Limb (tissue), 2 donors: Measurements from ENCODE around the gene CBL.
"Not testable (repeated sequence)": the region's sequence is repeated elsewhere in the genome, so short reads cannot be mapped to it uniquely, and the experiment has no call there.

Source experiments
- DNase-seq, 2 donors: peaks; one replicate each; pipeline ENCODE4 v3.0.0-alpha.2; 2016; ENCODE audit errors: extremely low spot score in 2 of 2

The CBL gene

DNA sequence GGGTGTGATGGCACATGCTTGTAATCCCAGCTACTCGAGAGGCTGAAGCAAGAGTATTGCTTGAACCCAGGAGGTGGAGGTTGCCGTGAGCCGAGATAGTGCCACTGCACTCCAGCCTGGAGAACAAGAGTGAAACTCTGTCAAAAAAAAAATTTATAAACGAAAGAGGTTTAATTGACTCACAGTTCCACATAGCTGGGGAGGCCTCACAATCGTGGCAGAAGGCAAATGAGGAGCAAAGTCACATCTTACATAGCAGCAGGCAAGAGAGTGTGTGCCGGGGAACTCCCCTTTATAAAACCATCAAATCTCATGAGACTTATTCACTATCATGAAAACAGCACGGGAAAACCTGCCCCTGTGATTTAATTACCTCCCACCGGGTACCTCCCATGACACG is 21.7 kb upstream of the CBL start:
- DNase-seq, result not testable (repeated sequence)

DNA sequence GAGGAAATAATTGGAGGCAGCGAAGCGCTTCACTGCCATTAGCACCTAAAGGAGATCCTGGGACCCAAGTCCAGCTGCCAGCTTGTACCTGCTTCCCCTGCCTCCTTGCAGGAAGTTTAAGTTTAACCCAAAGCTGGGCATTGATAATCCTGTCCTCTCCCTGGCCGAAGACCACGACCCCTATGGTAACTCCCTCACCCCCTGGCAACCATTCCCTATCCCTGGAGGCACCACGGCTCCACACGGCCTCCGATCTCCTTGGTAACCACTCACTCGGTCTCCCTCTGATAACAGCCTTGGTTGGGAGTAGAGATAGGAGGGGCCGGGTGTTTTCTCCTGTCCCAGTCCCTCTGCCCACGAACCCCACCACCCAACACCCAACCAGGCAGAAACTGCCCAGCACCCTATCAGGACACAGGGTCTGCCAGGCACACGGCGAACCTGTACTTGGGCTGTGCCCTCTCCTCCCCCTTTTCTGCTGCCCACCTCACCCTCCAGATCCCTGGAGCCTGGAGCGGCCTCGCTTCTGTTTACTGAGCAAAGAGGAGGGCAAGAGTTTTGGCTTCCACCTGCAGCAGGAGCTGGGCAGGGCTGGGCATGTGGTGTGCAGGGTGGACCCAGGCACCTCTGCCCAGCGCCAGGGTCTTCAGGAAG is 20.0 kb upstream of the CBL start:
- DNase-seq, result no peak

DNA sequence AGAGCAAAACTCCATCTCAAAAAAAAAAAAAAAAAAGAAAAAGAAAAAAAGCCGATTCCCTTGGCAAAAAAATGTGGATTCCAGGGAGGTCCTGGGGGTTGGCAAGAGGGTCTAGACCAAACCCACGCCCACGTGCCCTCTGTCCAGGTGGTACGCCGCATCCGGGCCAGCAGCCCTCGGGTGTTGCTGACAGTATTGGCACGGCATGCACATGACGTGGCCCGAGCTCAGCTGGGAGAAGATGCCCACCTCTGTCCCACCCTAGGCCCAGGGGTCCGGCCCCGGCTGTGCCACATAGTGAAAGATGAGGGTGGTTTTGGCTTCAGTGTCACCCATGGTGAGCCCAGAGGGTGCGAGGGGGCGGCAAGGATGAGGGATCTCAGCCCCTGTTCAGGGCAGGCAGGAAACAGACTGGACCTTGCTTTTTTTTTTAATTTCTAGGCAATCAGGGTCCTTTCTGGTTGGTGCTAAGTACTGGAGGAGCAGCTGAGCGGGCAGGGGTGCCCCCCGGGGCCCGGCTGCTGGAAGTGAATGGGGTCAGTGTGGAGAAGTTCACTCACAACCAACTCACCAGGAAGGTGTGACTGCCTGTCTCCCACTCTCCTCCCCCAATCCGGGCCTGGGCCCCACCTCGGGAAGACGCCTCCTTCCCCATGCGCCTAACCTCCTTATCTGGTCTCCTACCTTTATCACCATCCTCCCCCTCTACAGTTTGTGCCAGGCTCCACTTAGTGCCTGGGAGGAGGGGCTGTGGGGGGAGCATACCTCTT is 18.8 kb upstream of the CBL start:
- no peak for DNase-seq

DNA sequence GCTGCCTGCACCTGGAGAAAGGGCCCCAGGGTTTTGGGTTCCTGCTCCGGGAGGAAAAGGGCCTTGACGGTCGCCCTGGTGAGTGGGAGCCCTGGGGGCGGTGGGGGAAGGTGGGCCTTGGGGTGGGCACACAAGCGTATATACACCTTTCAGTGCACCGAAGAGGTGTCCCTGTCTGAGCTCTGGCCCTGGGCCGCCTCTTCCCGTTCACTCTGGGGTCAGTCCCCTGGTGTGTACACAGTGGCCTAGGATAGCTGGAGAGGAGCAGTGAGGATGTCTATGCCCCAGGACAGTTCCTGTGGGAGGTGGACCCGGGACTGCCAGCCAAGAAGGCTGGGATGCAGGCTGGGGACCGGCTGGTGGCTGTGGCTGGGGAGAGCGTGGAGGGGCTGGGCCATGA is 18.1 kb upstream of the CBL start:
- DNase-seq, result no peak

DNA sequence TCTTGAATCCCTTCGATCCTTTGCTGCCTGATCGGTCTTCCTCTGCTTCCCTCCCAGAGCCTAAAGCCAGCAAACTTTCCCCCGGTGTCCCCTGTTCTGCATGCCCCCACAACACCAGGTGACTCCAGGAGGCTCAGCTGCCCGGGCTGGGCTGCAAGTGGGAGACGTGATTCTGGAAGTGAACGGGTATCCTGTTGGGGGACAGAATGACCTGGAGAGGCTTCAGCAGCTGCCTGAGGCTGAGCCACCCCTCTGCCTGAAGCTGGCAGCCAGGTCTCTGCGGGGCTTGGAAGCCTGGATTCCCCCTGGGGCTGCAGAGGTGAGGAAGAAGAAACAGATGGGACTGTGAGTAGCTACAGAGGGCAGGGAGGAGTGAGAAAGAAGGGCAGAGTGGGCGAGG is 17.3 kb upstream of the CBL start:
- DNase-seq, result no peak

DNA sequence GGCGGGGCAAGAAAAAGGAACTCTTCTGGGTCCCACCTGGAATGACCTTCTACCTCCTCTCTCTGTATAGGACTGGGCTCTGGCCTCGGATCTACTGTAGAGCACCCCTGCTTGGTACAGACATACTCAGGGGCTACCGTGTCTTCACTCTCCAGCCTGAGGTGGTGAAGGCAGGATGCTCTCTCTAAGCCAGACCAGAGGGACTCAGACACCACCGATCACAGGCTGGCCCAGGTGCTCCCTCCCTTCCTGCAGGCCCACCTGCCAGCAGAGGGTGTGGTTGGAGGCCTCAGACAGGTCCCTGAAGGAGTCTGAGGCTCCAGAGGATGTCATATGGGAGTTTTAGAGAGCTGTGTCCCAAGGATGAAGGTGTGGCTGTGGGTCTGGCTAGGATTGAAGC is 16.7 kb upstream of the CBL start:
- no peak for DNase-seq

DNA sequence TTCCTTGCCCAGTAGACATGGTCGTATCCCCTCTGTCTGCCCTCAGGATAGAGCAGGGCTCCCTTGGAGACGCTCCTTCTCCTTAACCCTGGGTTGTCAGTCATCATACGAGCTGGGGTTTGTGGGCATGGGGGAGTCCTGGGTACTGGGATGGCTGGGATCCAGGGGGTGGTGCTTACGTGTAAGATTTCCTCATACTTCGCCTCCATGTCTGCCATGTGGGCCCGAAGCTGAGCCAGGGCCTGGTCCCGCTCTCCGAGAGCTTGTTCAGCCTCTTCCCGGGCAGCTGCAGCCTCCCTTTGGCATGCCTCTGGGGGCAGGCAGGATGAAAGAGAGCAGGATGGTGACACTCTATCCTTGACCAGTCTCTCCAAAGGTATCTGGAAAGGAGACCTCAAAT is 15.6 kb upstream of the CBL start:
- no peak for DNase-seq

DNA sequence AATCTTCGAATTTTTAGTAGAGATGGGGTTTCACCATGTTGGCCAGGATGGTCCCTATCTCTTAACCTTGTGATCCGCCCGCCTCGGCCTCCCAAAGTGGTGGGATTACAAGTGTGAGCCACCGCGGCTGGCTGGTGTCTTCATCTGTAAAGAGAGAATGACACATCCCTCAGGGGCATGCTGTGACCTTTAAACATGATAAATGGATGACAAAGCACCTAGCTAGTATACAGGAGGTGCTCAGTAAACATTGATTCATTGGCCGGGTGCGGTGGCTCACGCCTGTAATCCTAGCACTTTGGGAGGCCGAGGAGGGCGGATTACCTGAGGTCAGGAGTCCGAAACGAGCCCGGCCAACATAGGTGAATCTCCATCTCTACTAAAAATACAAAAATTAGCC is 14.9 kb upstream of the CBL start:
- DNase-seq, result not testable (repeated sequence)

DNA sequence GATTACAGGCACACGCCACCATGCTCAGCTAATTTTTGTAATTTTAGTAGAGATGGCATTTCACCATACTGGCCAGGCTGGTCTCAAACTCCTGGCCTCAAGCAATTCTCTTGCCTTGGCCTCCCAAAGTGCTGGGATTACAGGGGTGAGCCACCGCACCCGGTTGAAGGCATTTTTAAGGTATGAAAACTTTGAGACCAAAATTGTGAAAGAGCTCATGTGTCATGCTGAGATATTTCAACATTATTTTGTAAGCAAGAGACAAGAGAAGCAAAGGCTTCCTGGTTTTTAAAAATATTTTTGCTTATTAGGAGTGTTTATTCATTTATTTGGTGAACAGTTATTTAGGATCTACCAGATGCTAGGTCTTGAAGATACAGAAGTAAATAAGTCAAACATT is 14.0 kb upstream of the CBL start:
- no peak for DNase-seq

DNA sequence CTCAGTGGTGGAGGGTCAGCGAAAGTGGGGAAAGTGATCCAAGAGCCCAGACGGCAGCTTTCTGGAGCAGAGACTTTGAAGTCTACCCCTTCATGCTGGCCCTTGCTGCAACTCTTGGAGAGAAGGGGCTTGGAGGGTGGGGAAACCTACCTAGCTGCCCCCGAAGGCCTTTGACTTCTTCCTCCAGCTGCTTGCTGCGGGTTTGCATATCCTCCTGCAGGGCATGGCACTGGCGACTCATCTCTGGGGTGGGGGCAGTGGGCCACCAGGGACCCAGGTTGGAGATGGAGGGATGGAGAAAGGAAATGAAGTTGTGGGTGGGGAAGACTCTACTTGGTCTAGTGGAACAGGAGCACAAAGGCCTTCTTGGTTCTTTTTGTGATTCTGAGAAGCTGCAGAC is 13.1 kb upstream of the CBL start:
- no peak for DNase-seq

DNA sequence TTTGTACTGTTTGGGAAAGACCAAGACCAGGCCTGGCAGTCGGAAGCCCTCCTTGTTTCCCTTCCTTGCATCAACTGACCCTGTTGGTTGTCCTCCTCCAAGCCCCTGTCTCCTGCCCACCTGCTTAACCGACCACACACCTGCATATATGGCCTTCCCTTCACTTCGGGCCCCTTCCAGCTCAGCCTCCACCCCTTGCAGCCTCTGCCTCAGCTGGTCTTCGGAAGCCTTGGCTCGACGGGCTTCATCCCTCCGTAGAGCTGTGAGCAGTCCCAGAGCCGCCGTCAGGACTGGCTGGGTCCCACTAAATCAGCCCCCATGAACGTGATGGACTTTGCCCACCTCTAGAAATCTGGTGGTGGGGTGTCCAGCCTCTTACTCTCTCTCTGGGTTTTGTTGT is 12.5 kb upstream of the CBL start:
- DNase-seq, result no peak

DNA sequence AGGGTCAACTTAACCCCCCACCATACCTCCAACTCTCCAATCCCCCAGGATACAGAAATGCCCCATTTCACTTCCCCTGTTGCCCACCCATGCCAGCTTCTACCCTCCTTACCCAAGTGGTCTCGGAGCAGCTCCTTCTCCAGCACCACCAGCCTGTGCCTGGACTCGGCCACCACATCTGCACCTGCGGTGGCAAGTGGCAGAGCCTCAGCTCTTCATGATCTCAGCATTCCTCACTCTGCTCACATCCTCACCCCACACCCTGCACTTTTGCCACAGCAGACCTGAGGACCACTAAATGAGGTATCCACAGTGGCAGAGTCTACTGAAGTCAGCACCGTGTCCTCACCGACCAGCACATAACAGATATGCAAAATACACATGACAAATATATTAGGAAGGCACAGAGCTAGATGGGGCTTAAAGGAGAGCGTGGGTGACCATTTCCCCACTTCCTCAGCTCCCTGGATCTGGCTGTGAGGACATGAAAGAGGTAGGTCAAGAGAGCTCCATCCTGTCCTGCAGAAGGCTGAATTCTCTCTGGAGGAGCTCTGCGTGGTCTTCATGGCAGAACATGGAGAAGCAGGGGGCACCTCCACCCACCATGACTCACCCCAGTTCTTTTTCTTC is 11.2 kb upstream of the CBL start:
- no peak for DNase-seq

DNA sequence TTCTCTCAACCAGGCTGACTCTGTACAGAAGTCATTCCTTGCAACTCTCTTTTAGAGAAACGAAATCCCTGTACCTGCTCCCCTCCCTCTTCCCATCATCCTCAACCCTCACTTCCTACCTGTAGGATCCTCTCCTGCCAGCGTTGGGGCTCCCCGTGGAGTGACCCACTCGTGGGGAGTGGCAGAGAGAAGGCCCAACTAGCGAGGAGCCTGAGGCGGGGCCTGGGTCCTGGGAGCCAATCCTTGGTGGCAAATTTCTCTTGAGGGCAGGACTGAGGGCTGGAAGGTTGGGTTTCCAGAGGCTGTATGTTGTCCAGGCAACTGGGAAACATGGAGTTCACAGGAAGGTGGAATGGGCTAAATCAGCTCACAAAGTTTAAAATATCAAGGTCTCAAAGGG is 10.5 kb upstream of the CBL start:
- DNase-seq, result no peak

DNA sequence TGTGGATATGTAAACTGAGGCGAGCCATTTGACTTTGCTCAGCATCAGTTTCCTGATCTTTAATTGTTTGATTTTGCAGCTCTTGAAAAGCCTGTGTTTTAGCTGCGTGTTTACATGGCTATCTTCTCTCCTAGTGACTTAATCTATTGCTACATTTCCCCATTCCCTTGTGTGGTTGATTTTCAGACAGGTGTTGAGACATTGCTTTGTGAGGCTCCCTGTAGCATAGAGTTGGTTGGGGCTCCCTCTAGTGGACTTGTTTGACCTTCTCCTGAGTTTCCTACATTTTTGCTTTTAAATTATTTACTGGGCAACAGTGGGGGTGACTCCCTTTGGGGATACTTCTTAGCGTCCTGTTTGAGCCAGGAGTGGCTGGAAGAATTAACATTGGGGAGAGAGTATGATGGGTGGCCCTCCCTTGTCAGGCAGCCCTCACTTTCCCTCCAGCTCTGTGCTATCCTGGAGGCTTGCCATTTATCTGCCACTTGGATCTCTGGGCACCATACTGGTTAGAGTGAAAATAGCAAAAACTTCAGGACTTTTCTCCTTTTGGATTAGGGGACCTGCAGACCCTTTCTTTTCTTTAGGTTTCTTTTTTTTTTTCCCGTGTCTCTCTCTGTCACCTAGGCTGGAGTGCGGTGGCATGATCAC is 9.2 kb upstream of the CBL start:
- peak; percentile 70 to 79 for DNase-seq

DNA sequence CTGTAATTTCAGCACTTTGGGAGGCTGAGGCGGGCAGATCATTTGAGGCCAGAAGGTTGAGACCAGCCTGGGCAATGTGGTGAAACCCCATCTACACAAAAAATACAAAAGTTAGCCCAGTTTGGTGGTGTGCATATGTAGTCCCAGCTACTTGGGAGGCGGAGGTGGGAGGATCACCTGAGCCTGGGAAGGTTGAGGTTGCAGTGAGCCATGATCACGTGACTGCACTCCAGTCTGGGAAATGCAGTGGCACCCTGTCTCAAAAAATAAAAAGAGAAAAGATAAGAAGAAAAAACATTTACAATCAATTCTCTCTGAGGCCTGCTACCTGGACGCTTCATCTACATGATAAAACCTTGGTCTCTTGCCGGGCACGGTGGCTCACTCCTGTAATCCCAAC is 7.2 kb upstream of the CBL start:
- DNase-seq, result no peak

DNA sequence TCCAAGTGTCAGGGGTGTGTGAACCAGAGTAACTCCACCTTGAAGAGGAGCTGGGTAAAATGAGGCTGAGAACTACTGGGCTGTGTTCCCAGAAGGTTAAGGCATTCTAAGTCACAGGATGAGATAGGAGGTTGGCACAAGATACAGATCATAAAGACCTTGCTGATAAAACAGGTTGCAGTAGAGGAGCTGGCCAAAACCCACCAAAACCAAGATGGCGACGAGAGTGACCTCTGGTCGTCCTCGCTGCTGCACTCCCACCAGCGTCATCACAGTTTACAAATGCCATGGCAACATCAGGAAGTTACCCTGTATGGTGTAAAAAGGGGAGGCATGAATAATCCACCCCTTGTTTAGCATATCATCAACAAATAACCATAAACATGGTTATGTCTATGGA is 4.9 kb upstream of the CBL start:
- not testable (repeated sequence) for DNase-seq

DNA sequence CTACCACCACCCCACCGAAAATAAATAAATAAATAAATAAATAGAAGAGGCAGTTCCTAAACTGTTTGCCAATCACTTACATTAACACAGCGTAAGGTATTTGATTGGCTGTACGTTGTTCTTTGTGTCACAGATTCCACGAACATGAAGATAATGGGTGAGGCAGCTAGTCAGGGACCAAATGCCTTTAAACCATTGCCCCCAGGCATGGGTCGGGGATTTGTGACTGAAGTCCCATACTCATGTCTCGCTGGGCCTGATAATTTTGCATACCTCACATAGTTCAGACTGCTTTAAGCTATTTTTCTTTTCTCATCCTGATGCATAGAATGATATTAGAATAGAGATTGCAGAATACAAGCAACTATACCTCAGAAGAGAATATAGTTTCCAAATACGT is 3.6 kb upstream of the CBL start:
- DNase-seq, result no peak

DNA sequence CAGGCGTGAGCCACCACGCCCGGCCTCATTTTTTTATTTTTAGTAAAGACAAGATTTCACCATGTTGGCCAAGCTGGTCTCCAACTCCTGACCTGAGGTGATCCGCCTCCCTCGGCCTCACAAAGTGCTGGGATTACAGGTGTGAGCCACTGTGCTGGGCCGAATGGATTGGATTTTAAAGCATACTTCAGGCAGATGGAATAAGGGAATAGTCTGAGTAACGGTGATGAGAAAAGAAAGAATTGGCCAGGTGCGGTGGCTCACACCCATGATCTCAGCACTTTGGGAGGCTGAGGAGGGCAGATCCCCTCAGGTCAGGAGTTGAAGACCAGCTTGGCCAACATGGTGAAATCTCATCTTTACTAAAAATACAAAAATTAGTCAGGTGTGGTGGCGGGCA is 2.1 kb upstream of the CBL start:
- no peak for DNase-seq

DNA sequence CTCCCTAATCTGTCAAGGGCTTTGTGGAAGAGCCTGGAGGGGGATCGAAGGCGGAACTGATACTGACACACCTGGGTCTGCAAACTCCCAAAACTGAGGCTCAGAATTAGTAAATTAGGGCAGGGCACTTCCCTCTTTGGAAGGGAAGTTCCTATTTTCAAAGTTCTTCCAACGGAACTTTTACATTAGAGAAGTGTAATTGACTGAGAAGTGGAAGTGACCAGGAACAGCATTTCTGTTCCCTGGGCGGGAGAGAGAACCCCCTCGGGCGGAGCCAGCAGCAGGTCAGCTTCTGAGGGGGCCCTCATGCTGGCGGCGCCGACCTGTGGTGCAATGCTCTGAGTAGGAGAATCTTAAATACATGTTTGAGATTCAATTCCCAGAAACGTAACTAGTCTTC is 1.1 kb upstream of the CBL start:
- DNase-seq, result no peak

DNA sequence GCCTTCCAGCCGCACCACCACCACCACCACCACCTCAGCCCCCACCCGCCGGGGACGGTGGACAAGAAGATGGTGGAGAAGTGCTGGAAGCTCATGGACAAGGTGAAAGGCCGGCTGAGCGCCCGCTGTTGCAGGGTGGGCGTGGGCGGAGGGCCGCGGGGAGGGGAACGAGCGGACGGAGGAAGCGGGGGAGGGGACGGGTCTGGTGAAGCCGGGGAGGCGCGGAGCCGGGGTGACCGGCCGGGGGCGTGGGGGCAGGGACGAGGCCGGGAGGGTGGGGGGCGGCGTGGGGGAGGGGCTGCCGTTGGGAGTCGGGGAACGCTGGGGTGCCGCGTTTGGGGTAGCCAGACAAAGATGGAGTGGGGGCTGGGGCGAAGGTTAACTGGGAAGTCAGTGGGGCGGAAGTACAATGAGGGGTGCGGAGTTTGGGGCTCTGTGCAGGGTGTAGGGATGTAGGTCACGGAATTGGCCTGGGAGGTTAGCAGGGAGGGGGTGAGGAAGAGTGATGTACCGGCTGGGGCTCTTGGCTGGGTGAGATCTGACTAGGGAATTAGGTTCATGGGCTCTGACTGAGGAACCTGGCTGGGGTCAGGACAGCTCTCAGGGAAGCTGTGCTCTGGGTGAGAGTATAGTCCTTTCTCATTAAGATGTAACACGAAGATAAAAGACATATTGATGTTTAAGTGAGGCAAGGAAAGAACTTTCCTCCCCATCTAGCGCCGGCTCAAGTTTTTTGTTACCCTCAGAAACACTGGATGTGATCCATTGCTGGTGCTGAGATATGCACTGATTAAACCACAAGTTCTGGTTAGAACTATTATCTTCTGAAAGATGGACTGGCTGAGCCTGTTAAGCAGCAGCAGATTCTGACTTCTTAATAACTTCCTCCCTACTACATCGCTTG is 624 bp downstream of the CBL start:
- DNase-seq, result peak in 1 of 2 donors; percentile 17

DNA sequence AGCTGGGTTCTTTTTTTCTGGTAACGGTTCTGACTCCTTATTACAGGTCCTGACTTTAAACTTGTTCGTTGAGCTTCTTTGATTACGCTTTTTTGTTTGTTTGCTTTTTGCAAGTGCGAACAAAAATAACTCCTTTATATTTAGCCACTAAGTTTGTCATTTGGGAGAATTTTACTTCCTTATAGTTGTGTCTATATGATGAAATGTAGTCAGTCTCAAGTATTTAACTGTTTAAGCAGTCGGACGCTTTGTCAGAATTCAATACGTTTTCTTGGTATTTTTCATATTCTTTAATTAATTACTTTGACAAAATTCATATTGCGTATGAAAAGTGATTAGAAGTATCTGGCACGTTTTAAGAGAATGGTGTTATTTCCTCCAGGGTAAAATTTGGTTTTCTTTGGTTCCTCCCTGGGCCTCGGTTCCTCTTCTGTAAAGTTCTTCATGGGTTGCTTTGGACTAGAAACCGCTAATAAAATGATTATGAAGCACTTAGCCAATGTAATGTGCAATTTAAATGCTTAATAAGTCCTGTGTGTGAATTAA is 1.3 kb downstream of the CBL start:
- no peak for DNase-seq
